C4-2B (cell line): ENCODE data around the gene IGSF5.

ENCODE experiments used
- H3K27ac ChIP-seq: fragments of 450-650 bp; 2 replicates; pipeline ENCODE4 v1.5.1; 2017
- ZFX ChIP-seq: fragments of 450-650 bp; IDR thresholded peaks from 2 replicates; pipeline ENCODE4 v1.6.1; 2017
- TF ChIP-seq, protein P1 (sequence below): fragments of 450-650 bp; conservative IDR thresholded peaks from 2 replicates; pipeline ENCODE4 v1.5.1; 2017; ENCODE audit warnings: mild to moderate bottlenecking

Gene IGSF5

DNA sequence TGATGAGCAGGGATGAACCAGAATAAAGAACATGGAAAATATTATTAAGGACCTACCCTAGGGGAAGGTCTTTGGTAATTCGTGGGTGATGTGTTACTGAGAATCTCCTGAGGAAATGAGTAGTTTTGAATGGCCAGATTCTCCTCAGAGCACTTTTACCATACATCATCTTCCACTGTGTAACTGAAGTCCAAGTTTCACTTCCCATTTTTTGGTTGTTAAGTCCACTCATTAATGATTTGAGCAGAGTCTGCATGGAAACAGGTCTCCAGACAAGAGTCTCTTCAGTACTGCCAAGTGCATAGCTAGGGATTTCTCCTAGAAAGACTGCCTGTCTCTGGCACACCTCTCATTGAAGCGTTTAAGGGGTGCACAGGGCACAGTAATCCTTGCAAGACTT lies 73.6 kb downstream of the IGSF5 start:
- TF ChIP-seq ZFX, result no peak
- TF ChIP-seq, protein P1, sequence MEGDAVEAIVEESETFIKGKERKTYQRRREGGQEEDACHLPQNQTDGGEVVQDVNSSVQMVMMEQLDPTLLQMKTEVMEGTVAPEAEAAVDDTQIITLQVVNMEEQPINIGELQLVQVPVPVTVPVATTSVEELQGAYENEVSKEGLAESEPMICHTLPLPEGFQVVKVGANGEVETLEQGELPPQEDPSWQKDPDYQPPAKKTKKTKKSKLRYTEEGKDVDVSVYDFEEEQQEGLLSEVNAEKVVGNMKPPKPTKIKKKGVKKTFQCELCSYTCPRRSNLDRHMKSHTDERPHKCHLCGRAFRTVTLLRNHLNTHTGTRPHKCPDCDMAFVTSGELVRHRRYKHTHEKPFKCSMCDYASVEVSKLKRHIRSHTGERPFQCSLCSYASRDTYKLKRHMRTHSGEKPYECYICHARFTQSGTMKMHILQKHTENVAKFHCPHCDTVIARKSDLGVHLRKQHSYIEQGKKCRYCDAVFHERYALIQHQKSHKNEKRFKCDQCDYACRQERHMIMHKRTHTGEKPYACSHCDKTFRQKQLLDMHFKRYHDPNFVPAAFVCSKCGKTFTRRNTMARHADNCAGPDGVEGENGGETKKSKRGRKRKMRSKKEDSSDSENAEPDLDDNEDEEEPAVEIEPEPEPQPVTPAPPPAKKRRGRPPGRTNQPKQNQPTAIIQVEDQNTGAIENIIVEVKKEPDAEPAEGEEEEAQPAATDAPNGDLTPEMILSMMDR, result no peak
- H3K27ac ChIP-seq, result no peak overlapping the region

DNA sequence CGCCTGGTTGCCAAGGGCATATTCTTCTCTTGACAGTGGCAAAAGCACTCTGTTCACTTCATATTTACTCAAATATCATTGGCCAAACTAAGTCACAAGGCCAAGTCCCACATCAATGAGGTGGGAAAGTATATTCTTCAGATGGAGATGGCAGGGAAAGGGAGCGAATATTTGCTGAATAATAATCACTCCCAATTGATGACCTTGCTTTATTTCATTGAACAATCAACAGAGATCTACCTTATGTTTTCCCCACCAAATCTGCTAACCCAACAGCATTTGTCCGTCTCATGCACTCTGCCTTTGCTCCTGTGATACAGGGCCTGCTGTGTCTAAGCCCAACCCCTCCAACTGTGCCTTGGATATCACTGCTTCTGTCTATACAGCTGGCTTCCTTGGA lies 77.1 kb downstream of the IGSF5 start:
- TF ChIP-seq, protein P1, result no peak
- TF ChIP-seq ZFX, result no peak
- no peak overlapping the region for H3K27ac ChIP-seq

DNA sequence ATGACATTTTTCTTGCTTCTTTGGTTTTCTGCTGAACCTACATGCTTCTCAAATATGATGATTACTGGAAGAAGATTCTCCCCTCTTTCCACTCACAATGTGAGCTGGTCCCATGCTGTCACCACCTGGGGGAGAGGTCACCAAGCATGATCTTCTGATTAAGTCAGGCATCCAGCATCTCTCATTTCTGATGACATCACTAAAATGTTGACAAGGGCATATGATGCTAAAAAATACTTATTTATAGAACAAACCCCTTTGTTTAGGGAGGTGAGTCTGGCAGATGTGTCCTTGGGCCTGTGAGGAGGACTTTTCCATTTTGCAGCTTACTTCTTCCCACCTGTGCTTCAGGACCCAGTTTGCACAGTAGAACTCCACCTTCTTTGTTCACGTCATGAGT lies 80.3 kb downstream of the IGSF5 start:
- no peak overlapping the region for H3K27ac ChIP-seq
- TF ChIP-seq ZFX, result no peak
- TF ChIP-seq, protein P1, result no peak

DNA sequence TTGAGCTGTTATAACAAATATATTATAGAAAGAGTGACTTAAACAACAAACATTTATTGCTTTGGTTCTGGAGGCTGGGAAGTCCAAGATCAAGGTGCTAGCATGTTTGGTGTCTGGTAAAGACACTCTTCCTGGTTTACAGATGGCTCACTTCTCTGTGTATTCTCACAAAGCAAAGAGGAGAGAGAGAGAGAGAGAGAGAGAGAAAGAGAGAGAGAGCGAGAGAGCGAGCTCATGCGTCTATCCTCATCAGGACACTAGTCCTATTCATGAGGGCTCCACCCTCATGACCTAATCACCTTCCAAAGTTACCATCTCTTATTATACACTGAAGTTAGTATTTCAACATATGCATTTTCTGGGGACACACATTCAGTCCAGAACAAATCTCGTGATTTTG lies 89.6 kb downstream of the IGSF5 start:
- TF ChIP-seq, protein P1, result no peak
- TF ChIP-seq ZFX, result no peak
- H3K27ac ChIP-seq, result no peak overlapping the region

DNA sequence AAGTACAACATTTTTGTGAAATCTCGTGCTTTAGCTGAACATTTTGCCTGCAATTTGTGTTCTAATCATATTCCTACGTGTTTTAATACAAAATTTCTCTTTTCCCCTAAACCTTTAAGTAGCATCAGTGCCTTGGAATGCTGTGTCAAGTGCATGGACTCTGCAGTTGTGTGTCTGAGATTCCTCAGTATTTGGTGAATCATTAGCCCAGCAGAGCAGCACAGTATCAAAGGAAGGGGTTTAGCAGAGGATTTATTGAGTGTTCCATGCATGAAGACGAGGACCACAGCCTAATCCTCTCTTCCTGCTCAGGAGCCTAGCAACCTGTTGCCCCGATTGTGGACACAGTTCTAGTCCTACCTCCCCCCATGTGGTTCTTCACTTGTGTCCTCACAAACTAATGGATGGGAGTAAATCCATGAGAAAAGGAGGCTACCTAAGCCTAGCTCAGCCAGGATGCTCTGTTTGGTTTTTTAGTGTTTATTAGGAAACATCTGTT lies 92.9 kb downstream of the IGSF5 start:
- no peak overlapping the region for H3K27ac ChIP-seq
- TF ChIP-seq, protein P1, result no peak
- no peak for TF ChIP-seq ZFX

DNA sequence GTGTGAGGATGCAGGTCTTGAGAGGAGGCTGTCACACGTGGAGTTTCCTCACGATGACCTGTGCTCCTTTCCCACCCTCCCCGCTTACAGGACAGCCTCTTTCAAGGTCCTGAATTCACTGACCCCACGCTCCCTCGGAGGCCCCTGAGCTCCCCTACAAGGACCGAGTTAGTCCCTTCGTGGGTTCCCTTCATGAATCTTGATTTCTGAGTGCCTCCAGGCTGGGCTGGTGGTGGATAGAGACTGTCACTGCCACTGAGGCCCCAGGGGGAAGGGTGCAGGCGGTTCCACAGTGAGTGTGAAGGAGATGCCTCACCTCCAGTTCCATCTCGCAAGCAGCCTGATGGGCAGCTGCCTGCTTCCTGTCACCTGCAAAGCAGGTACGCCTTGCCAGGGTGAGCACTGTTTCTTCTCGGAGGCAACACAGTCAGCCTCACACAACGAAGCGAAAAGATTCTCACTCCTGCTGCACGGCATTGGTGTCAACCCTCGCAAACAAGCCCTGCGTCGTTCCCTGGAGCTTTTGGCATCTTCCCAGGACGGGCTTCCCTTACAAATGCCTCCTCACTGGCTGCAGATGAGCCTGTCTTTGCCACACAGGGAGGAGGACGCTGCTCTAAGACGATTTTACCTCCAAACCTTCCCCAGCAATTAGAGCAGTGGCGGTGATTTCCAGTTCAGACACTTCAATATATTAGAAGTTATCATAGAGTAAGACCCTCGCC lies 95.6 kb downstream of the IGSF5 start:
- TF ChIP-seq, protein P1, result no peak
- no peak for TF ChIP-seq ZFX
- no peak overlapping the region for H3K27ac ChIP-seq

DNA sequence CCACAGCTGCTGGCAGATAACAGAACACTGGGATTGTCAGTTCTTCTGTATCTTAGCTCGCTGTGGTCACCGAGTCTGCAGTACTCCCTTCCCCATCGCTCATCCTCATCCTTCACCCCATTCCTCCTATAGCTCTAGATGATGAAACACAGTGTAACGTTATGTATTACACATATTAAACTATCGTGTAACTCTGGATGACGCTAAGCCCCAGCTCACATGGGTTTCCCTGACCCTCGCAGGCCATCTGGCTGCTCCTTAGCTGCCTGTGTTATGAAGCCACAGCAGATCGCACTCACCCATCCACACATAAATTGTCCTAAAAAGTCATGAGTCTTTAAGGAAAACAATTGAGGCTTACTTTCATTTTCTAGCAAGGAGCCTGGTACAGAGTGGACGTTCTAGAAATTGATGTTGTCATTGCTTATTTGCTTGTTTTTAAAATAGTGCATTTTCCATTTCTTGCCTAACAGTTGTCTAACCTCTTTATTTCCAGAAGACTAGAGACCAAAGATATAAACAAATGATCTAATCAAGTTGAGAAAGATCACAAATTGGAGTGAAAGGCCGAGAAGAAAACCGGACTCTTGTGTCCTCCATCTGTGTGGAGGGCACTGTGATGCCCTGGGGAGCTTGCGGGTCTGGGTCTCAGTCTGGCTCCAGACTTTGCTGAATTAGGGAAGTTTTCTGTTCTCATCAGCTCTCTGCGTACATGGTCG lies 97.9 kb downstream of the IGSF5 start:
- TF ChIP-seq, protein P1, result no peak
- TF ChIP-seq ZFX, result no peak
- no peak overlapping the region for H3K27ac ChIP-seq
